Stimulated activated naive CD8-positive, alpha-beta T cell treated with anti-CD3 and anti-CD28 coated beads, Interleukin-15, Interleukin-2, amounts not matched to agents 100 ng/mL and 50 ng/mL, for 24 hours (primary cell): Measurements from ENCODE around the gene GRAMD1C.
"Not testable (repeated sequence)": the region's sequence is repeated elsewhere in the genome, so short reads cannot be mapped to it uniquely, and the experiment has no call there.

Experiments
- H3K27ac Mint-ChIP-seq: one replicate; pipeline ENCODE4 v1.8.0; 2021; ENCODE audit warnings: mild to moderate bottlenecking, mixed read lengths
- H3K27me3 Mint-ChIP-seq: one replicate; pipeline ENCODE4 v1.8.0; 2021; ENCODE audit warnings: mixed read lengths
- H3K36me3 Mint-ChIP-seq: one replicate; pipeline ENCODE4 v1.8.0; 2021; ENCODE audit warnings: low read depth, mixed read lengths
- H3K4me1 Mint-ChIP-seq: one replicate; pipeline ENCODE4 v1.8.0; 2021; ENCODE audit warnings: low read depth, mixed read lengths
- H3K4me3 Mint-ChIP-seq: one replicate; pipeline ENCODE4 v1.8.0; 2021; ENCODE audit warnings: mild to moderate bottlenecking, mixed read lengths
- H3K9me3 Mint-ChIP-seq: one replicate; pipeline ENCODE4 v1.8.0; 2021; ENCODE audit warnings: mixed read lengths

The GRAMD1C gene

GRCh38 chr3:113839551-113839950 lies 963 bp downstream of the GRAMD1C start:
- H3K9me3 Mint-ChIP-seq: no peaks in the 10 kb centered on the region
- H3K27me3 Mint-ChIP-seq: peaks cover 4% of the 10 kb centered on the region
- no peaks in the 10 kb centered on the region for H3K36me3 Mint-ChIP-seq
- peaks cover 7% of the 10 kb centered on the region for H3K4me1 Mint-ChIP-seq
- no peak overlapping the region for H3K27ac Mint-ChIP-seq
- peak overlapping the region; percentile 81 for H3K4me3 Mint-ChIP-seq

GRCh38 chr3:113844622-113845222 lies 6.1 kb downstream of the GRAMD1C start:
- no peaks in the 10 kb centered on the region for H3K36me3 Mint-ChIP-seq
- H3K27me3 Mint-ChIP-seq: no peaks in the 10 kb centered on the region
- H3K4me3 Mint-ChIP-seq: no peak overlapping the region
- no peaks in the 10 kb centered on the region for H3K9me3 Mint-ChIP-seq
- no peaks in the 10 kb centered on the region for H3K4me1 Mint-ChIP-seq
- no peak overlapping the region for H3K27ac Mint-ChIP-seq

- Mint-ChIP-seq H3K27me3 (no peaks in the 10 kb centered on the region), H3K9me3 (no peaks in the 10 kb centered on the region), H3K4me1 (no peaks in the 10 kb centered on the region), H3K27ac (no peak overlapping the region), H3K4me3 (no peak overlapping the region), H3K36me3 (no peaks in the 10 kb centered on the region)
These were observed 8.7 kb downstream of the GRAMD1C start for GRCh38 chr3:113847247-113847646.

DNA sequence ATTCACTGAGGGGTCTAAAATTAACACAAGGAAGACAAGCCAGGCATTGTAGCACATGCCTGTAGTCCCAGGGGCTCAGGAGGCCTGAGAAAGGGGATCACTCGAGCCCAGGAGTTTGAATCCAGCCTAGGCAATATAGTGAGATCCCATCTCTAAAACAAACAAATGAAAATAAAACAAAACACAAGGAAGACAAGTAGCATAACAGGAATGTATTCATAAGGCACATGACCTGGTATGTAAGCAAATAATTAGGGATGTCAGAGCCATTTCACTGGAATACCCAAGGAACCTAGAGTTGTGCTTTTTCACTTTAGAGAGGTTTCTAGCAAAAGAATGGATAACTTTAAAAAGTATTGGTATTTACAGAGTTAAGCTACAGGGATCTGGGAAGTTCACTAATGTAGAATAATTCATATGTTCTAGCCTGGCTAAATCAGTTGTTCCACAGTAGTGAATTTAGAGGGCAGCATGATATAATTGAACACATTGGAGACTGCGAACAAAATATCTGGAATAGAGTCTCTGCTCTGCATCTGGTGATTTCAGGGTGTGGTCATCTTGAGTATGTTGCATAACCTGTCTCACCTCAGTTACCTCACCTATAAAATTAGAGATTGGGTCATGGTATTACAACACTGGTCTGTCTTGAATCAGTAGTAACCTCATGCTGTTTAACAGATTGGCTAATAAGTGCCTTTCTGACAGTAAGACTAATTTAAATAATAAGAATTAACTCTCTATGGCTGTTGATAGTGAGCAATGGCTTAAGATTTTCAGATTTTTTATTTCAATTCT lies 9.3 kb downstream of the GRAMD1C start:
- H3K9me3 Mint-ChIP-seq: no peaks in the 10 kb centered on the region
- no peak overlapping the region for H3K27ac Mint-ChIP-seq

DNA sequence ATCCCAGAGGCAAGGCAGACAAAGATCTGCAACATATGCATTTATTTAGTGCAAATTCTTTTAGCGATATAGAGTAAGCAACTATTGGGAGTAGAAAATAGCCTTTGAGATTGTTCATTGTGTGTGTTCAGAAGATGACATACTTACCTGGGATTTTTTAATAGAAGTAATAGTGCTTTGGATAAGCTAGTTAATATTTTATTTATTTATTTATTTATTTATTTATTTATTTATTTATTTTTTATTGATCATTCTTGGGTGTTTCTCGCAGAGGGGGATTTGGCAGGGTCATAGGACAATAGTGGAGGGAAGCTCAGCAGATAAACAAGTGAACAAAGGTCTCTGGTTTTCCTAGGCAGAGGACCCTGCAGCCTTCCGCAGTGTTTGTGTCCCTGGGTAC lies 10.5 kb downstream of the GRAMD1C start:
- H3K4me1 Mint-ChIP-seq, H3K27ac Mint-ChIP-seq, H3K36me3 Mint-ChIP-seq, H3K27me3 Mint-ChIP-seq, H3K9me3 Mint-ChIP-seq, H3K4me3 Mint-ChIP-seq: not testable (repeated sequence)

More for the DNA sequence above, 9.3 kb downstream of the GRAMD1C start:
- Mint-ChIP-seq H3K4me1 (no peaks in the 10 kb centered on the region), H3K27me3 (no peaks in the 10 kb centered on the region), H3K36me3 (no peaks in the 10 kb centered on the region), H3K4me3 (no peak overlapping the region)

GRCh38 chr3:113849841-113850240 lies 11.3 kb downstream of the GRAMD1C start:
- not testable (repeated sequence) for H3K4me3 Mint-ChIP-seq, H3K4me1 Mint-ChIP-seq, H3K36me3 Mint-ChIP-seq, H3K27me3 Mint-ChIP-seq, H3K27ac Mint-ChIP-seq, H3K9me3 Mint-ChIP-seq

GRCh38 chr3:113850391-113850790 lies 11.8 kb downstream of the GRAMD1C start:
- not testable (repeated sequence) for H3K4me3 Mint-ChIP-seq, H3K4me1 Mint-ChIP-seq, H3K27me3 Mint-ChIP-seq, H3K27ac Mint-ChIP-seq, H3K9me3 Mint-ChIP-seq, H3K36me3 Mint-ChIP-seq

GRCh38 chr3:113852506-113852905 lies 13.9 kb downstream of the GRAMD1C start:
- Mint-ChIP-seq H3K36me3 (no peaks in the 10 kb centered on the region), H3K27me3 (peaks cover 4% of the 10 kb centered on the region), H3K27ac (no peak overlapping the region), H3K4me1 (no peaks in the 10 kb centered on the region), H3K9me3 (no peaks in the 10 kb centered on the region), H3K4me3 (no peak overlapping the region)

DNA sequence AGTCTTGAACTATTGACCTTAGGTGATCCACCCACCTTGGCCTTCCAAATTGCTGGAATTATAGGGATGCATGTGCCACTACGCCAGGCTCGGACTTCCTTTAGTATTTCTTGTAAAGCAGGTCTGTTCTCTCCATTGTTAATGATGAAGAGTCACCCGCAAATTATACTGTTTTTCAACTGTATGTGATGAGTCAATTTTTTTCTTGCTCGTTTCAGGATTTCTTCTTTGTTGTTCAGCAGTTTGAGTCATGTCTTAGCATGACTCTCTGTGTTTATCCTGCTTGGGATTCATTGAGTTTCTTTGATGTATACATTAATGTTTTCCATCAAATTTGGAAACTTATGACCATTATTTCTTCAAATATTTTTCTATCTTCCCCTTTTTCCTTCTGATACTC lies 28.9 kb downstream of the GRAMD1C start:
- Mint-ChIP-seq H3K36me3 (peaks cover 5% of the 10 kb centered on the region), H3K4me1 (peaks cover 4% of the 10 kb centered on the region), H3K4me3 (no peak overlapping the region), H3K27ac (no peak overlapping the region), H3K9me3 (peaks cover 8% of the 10 kb centered on the region), H3K27me3 (peaks cover 4% of the 10 kb centered on the region)

DNA sequence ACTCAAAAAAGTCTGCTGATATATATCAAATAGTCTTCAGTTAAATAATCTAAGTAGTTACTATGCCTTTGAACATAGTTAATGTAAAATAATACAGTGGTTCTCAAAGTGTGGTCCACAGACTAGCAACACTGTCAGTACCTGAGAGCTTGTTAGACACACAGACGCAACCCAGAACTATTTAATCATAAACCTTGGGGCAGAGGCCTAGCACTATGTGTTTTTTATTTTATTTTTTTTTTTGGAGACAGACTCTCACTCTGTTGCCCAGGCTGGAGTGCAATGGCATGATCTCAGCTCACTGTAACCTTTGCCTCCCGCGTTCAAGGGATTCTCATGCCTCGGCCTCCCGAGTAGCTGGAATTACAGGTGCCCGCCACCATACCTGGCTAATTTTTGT lies 34.7 kb downstream of the GRAMD1C start:
- H3K27me3 Mint-ChIP-seq: no peaks in the 10 kb centered on the region
- peaks cover 2% of the 10 kb centered on the region for H3K9me3 Mint-ChIP-seq
- no peak overlapping the region for H3K27ac Mint-ChIP-seq
- H3K4me1 Mint-ChIP-seq: no peaks in the 10 kb centered on the region
- no peaks in the 10 kb centered on the region for H3K36me3 Mint-ChIP-seq
- no peak overlapping the region for H3K4me3 Mint-ChIP-seq

DNA sequence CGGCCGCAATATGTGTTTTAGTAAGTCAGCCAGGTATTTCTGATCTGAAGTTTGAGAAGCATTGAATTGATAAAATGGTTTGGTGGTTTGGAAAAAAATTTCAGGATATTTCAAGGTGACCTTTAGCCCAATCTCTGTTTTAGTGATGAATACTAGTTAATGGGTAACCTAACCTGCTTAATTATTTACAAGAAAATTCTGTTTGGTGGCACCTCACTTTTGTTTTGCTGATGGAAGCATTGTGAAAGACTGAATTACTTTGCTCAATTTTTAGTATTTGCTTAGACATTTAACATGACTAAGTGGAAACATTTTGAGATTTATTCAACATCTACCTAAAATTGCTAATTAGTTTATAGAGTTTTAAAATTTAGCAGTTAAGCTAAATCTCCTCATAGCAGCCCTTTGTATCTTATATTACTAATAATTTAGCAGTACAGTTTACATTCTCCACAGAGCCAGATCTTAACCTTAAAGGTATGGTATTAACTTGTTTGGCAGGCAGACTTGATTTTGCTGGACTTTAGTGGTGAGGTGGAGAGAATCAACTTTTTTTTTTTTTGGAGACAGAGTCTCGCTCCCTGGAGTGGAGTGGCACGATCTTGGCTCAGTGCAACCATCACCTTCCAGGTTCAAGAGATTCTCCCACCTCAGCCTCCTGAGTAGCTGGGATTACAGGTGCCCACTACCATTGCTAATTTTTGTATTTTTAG lies 35.4 kb downstream of the GRAMD1C start:
- H3K4me3 Mint-ChIP-seq: no peak overlapping the region
- no peaks in the 10 kb centered on the region for H3K9me3 Mint-ChIP-seq
- no peaks in the 10 kb centered on the region for H3K36me3 Mint-ChIP-seq

GRCh38 chr3:113878403-113878802 lies 39.8 kb downstream of the GRAMD1C start:
- Mint-ChIP-seq H3K9me3 (no peaks in the 10 kb centered on the region), H3K27ac (no peak overlapping the region), H3K36me3 (no peaks in the 10 kb centered on the region)

More for the DNA sequence above, 35.4 kb downstream of the GRAMD1C start:
- no peaks in the 10 kb centered on the region for H3K4me1 Mint-ChIP-seq
- H3K27ac Mint-ChIP-seq: no peak overlapping the region
- peaks cover 4% of the 10 kb centered on the region for H3K27me3 Mint-ChIP-seq

DNA sequence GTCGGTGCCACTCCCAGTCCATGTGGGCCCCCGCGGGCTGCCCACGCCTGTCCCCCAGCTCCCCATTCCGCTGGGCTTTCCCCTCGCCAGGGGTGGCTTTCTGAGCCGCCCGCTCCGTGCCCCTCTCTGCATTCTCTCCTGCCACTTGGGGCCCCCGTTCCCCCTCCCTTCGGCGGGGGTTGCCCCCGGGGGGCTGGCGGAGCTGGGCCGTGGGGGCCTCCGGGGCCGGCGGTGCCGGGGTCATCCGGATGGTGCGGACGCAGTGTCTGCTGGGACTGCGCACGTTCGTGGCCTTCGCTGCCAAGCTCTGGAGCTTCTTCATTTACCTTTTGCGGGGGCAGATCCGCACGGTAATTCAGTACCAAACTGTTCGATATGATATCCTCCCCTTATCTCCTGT lies 46.5 kb downstream of the GRAMD1C start:
- Mint-ChIP-seq H3K27me3 (no peaks in the 10 kb centered on the region), H3K9me3 (no peaks in the 10 kb centered on the region)

More at GRCh38 chr3:113878403-113878802, 39.8 kb downstream of the GRAMD1C start:
- Mint-ChIP-seq H3K27me3 (peaks cover 7% of the 10 kb centered on the region), H3K4me3 (no peak overlapping the region), H3K4me1 (no peaks in the 10 kb centered on the region)

DNA sequence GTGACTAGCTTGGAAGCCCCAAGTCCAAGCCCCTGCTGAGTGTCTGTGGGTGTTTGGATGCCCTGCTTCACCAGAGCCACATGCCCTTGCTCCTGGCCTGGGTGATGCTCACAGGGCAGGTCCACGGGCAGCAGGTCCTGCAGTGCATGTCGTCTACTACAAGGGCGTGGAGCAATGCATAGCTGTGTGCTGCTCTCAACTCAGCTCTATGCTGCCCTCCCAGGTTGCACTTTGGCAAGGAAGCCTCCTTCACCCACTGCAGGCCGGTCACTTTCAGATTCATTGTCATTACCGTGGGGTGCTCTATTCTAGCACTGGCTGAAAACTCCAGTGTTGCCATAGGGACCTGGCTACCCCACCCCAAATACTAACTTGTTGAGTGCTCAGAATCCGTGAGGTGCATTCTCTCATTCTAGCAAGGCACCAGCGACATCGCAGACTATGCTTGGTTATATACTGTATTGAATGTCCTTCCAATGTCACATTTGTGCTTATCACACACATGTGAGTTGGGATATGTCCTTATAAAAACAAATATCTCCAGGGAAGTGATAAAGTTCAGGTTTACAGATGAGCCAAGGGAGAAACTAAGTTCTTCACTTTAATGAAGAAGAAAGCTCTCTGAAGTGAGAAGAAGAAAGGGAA lies 51.8 kb downstream of the GRAMD1C start:
- no peak overlapping the region for H3K4me3 Mint-ChIP-seq
- no peaks in the 10 kb centered on the region for H3K27me3 Mint-ChIP-seq
- no peaks in the 10 kb centered on the region for H3K9me3 Mint-ChIP-seq
- no peaks in the 10 kb centered on the region for H3K4me1 Mint-ChIP-seq
- H3K27ac Mint-ChIP-seq: no peak overlapping the region
- H3K36me3 Mint-ChIP-seq: no peaks in the 10 kb centered on the region

More for the DNA sequence above, 46.5 kb downstream of the GRAMD1C start:
- Mint-ChIP-seq H3K4me3 (no peak overlapping the region), H3K27ac (no peak overlapping the region), H3K4me1 (no peaks in the 10 kb centered on the region), H3K36me3 (no peaks in the 10 kb centered on the region)

DNA sequence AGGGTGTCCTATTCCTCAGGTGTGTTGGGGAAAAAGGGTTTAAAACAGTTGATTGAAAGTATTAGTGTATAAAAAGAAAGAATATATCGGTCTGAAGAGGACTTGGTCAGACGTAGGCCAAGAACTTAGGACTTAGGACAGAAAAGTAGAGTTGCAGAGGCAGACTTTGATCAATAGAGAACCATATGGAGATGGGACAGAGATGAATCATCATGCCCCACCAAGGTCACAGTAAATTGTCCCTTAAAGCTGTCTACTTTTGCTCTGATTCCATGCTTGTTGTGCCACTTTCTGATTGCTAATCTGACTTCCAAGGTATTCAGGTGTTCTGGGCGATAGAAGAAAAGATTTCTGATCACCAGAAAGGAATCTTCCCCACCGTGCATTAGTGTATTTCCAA lies 56.3 kb downstream of the GRAMD1C start:
- Mint-ChIP-seq H3K4me3 (no peak overlapping the region), H3K9me3 (no peaks in the 10 kb centered on the region), H3K27ac (no peak overlapping the region), H3K36me3 (no peaks in the 10 kb centered on the region), H3K4me1 (peaks cover 9% of the 10 kb centered on the region), H3K27me3 (no peaks in the 10 kb centered on the region)
